Measurements from ENCODE around the gene IGFLR1. TPM values are rescaled to one million over a fixed set of nuclear protein-coding genes. Genes with fewer than 3 reads are reported as not detected.
A peak's percentile ranks its signal among the peaks of the same experiment; 100 is the strongest.

The IGFLR1 gene
- polyA plus RNA-seq, 2 of the 4 experiments (the other 2 are of a cell fraction): 6.4 to 14.4 TPM

GRCh38 chr19:35702223-35703012, 39.8 kb downstream of the IGFLR1 start (continued):
- TF ChIP-seq, protein P1, sequence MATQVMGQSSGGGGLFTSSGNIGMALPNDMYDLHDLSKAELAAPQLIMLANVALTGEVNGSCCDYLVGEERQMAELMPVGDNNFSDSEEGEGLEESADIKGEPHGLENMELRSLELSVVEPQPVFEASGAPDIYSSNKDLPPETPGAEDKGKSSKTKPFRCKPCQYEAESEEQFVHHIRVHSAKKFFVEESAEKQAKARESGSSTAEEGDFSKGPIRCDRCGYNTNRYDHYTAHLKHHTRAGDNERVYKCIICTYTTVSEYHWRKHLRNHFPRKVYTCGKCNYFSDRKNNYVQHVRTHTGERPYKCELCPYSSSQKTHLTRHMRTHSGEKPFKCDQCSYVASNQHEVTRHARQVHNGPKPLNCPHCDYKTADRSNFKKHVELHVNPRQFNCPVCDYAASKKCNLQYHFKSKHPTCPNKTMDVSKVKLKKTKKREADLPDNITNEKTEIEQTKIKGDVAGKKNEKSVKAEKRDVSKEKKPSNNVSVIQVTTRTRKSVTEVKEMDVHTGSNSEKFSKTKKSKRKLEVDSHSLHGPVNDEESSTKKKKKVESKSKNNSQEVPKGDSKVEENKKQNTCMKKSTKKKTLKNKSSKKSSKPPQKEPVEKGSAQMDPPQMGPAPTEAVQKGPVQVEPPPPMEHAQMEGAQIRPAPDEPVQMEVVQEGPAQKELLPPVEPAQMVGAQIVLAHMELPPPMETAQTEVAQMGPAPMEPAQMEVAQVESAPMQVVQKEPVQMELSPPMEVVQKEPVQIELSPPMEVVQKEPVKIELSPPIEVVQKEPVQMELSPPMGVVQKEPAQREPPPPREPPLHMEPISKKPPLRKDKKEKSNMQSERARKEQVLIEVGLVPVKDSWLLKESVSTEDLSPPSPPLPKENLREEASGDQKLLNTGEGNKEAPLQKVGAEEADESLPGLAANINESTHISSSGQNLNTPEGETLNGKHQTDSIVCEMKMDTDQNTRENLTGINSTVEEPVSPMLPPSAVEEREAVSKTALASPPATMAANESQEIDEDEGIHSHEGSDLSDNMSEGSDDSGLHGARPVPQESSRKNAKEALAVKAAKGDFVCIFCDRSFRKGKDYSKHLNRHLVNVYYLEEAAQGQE (IDR thresholded peaks at IDR 0.05): peak; percentile 77
- no peak for TF ChIP-seq RARB (CRISPR knock-in tag; IDR thresholded peaks at IDR 0.05)
- no peak for TF ChIP-seq FOXS1 (CRISPR knock-in tag; IDR thresholded peaks at IDR 0.05)
- TF ChIP-seq, protein P2, sequence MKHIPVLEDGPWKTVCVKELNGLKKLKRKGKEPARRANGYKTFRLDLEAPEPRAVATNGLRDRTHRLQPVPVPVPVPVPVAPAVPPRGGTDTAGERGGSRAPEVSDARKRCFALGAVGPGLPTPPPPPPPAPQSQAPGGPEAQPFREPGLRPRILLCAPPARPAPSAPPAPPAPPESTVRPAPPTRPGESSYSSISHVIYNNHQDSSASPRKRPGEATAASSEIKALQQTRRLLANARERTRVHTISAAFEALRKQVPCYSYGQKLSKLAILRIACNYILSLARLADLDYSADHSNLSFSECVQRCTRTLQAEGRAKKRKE (CRISPR knock-in tag; IDR thresholded peaks at IDR 0.05; ENCODE audit: low read depth): no peak
- TF ChIP-seq HDAC2 (IDR thresholded peaks at IDR 0.05): no peak
- TF ChIP-seq KDM5A (IDR thresholded peaks at IDR 0.05): no peak
- TF ChIP-seq KDM1A (IDR thresholded peaks at IDR 0.05; ENCODE audit: low read depth): 0 out of 2 replicates have a peak, but pooled peaks have one; percentile 8
- no peak for TF ChIP-seq NR3C1 (IDR thresholded peaks at IDR 0.05)
- TF ChIP-seq CBX2 (IDR thresholded peaks at IDR 0.05; ENCODE audit: borderline replicate concordance, low read depth): no peak
- TF ChIP-seq JUNB (IDR thresholded peaks at IDR 0.05): no peak
- TF ChIP-seq EP300 (IDR thresholded peaks at IDR 0.05): no peak
- no peak for TF ChIP-seq RCOR1 (IDR thresholded peaks at IDR 0.05; ENCODE audit: low read depth, low read length)
- no peak for TF ChIP-seq RAD21 (conservative IDR thresholded peaks at IDR 0.05 in 1 of 2, IDR thresholded peaks at IDR 0.05 in 1 of 2)
- no peak; the same call in 1 of the 2 replicates for TF ChIP-seq HOXB13 (CRISPR knock-in tag; IDR thresholded peaks at IDR 0.05; ENCODE audit: low read depth)
- TF ChIP-seq CHD4 (IDR thresholded peaks at IDR 0.05; ENCODE audit: borderline replicate concordance): no peak
- no peak for TF ChIP-seq HOXA7 (CRISPR knock-in tag; IDR thresholded peaks at IDR 0.05)
- no peak for TF ChIP-seq FOSB (CRISPR knock-in tag; IDR thresholded peaks at IDR 0.05)
- TF ChIP-seq USF2 (IDR thresholded peaks at IDR 0.05): no peak
- TF ChIP-seq ZC3H11A (IDR thresholded peaks at IDR 0.05): no peak
- TF ChIP-seq RFX5 (IDR thresholded peaks at IDR 0.05): peak; percentile 62; the same call in 1 of the 2 replicates
- TF ChIP-seq FOSL2 (IDR thresholded peaks at IDR 0.05): no peak
- no peak for TF ChIP-seq FOSL2 (CRISPR knock-in tag; IDR thresholded peaks at IDR 0.05)
- peak; percentile 10 for TF ChIP-seq MAFK (IDR thresholded peaks at IDR 0.05; ENCODE audit: partially characterized antibody)
- no peak for TF ChIP-seq RNF2 (IDR thresholded peaks at IDR 0.05; ENCODE audit: borderline replicate concordance, low read depth)
- TF ChIP-seq SREBF2 (IDR thresholded peaks at IDR 0.05): no peak
- TF ChIP-seq MAX (IDR thresholded peaks at IDR 0.05): peak; percentile 78
- no peak for TF ChIP-seq POLR2AphosphoS2 (conservative IDR thresholded peaks at IDR 0.05; ENCODE audit: low read length)
- TF ChIP-seq, protein P3, sequence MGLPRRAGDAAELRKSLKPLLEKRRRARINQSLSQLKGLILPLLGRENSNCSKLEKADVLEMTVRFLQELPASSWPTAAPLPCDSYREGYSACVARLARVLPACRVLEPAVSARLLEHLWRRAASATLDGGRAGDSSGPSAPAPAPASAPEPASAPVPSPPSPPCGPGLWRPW (IDR thresholded peaks at IDR 0.05): no peak
- TF ChIP-seq, protein P4, sequence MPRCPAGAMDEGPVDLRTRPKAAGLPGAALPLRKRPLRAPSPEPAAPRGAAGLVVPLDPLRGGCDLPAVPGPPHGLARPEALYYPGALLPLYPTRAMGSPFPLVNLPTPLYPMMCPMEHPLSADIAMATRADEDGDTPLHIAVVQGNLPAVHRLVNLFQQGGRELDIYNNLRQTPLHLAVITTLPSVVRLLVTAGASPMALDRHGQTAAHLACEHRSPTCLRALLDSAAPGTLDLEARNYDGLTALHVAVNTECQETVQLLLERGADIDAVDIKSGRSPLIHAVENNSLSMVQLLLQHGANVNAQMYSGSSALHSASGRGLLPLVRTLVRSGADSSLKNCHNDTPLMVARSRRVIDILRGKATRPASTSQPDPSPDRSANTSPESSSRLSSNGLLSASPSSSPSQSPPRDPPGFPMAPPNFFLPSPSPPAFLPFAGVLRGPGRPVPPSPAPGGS (IDR thresholded peaks at IDR 0.05): peak; percentile 49; the same call in 1 of the 3 replicates
- TF ChIP-seq CTCF (IDR thresholded peaks at IDR 0.05): no peak
- TF ChIP-seq EHF (CRISPR knock-in tag; IDR thresholded peaks at IDR 0.05): no peak
- no peak for TF ChIP-seq ZNF302 (CRISPR knock-in tag; IDR thresholded peaks at IDR 0.05)
- TF ChIP-seq ESRRA (IDR thresholded peaks at IDR 0.05; ENCODE audit: borderline replicate concordance, low read length): no peak
- TF ChIP-seq SMC3 (IDR thresholded peaks at IDR 0.05): no peak
- no peak for TF ChIP-seq TP53 (CRISPR knock-in tag; IDR thresholded peaks at IDR 0.05)
